Progenitor cell of endocrine pancreas (in vitro differentiated cells): ENCODE data around the gene DSTN. TPM values are rescaled to one million over a fixed set of nuclear protein-coding genes. Genes with fewer than 3 reads are reported as not detected.

Source experiments
- DNase-seq: peaks from one replicate; pipeline ENCODE4 v3.0.0; 2021; ENCODE audit warnings: low spot score; ENCODE audit not compliant: unreplicated experiment
- H3K27ac Mint-ChIP-seq: 2 replicates; pipeline ENCODE4 v1.8.0; 2021; ENCODE audit warnings: mild to moderate bottlenecking, moderate library complexity, mixed read lengths
- H3K27me3 Mint-ChIP-seq: 2 replicates; pipeline ENCODE4 v1.8.0; 2021; ENCODE audit warnings: mixed read lengths
- H3K36me3 Mint-ChIP-seq: 2 replicates; pipeline ENCODE4 v1.8.0; 2022; ENCODE audit warnings: mixed read lengths; ENCODE audit not compliant: insufficient read depth
- H3K4me1 Mint-ChIP-seq: 2 replicates; pipeline ENCODE4 v1.8.0; 2021; ENCODE audit warnings: low read depth, mixed read lengths
- H3K4me3 Mint-ChIP-seq: 2 replicates; pipeline ENCODE4 v1.8.0; 2021; ENCODE audit warnings: low read depth, mild to moderate bottlenecking, moderate library complexity, mixed read lengths
- H3K9me3 Mint-ChIP-seq: 2 replicates; pipeline ENCODE4 v1.8.0; 2021; ENCODE audit warnings: low read depth, mixed read lengths
- CTCF ChIP-seq: fragments of 200-600 bp; sonication (generic); IDR thresholded peaks from one replicate; pipeline ENCODE4 v1.5.0; 2021; ENCODE audit warnings: antibody characterized with exemption, mild to moderate bottlenecking; ENCODE audit not compliant: unreplicated experiment
- long read RNA-seq: library from polyadenylated mRNA; unstranded; transcript quantifications from one replicate; pipeline ENCODE4 v2.0.0, GENCODE V29; 2020
- total RNA-seq: library from RNA; stranded (reverse); gene quantifications from 2 replicates; pipeline ENCODE4 v1.2.1, GENCODE V29; 2021

DSTN gene
- 199 and 201 TPM in 2 replicates for total RNA-seq
- long read RNA-seq, transcript DSTN-201 (4 exons, 3,617 nt): major isoform, 899 of 951 reads
- long read RNA-seq, transcript DSTN-203 (5 exons, 1,853 nt): minor isoform, 9 of 951 reads
- long read RNA-seq, partial matches to known transcripts: 21 of 951 reads
- long read RNA-seq, other reads (novel, unspliced or antisense): 22 of 951 reads

DNA sequence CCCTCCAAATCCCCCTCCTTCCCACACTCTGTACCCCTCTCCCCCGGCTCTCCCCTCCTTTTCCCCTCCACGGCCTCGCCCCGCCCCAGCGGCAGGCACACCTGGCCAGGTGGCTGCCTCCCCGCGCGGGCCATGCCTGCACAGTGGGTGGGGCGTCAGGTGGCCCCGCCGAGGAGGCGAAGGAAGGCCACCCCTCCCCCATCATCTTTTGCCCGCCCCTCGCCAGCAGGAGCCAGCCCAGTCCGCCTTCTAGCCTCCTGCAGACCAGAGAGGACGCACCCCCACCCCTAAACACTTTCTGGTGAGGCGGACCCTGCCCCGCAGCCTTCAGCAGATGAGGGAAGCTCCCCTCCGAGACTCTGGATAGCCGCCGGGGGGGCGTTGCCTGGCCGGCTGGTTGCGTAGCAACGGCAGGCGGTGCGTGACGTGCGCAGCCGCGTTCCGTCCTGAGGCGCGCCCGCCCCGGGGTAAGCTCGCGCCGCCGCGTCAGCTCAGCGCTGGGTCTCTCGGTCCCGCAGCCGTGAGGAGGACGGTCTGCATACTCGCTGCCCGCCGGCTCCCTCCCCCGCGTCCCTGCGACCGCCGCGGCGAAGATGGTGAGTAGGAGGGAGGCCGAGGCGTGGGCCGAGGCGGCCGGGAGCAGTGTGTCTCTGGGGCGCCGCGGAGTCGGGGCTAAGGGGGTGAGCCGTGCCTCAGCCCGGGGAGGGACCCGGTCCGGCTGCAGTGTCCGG is at the start of gene DSTN:
DSTN (plus strand) TSS at position 460 of the 731 bp plus-strand sequence; CDS start at position 594, 134 bp downstream.
- DNase-seq: peak; percentile 90
- H3K36me3 Mint-ChIP-seq: no peaks in the 10 kb centered on the region
- H3K27me3 Mint-ChIP-seq: no peaks in the 10 kb centered on the region
- H3K4me1 Mint-ChIP-seq: peaks cover 41% of the 10 kb centered on the region
- peak within 1 kb of the TSS; percentile 88 for H3K4me3 Mint-ChIP-seq
- no peaks in the 10 kb centered on the region for H3K9me3 Mint-ChIP-seq
- H3K27ac Mint-ChIP-seq: peak within 1 kb of the TSS; percentile 99
- no peak for TF ChIP-seq CTCF

GRCh38 chr20:17520583-17520982 is 49.3 kb upstream of the DSTN start:
- no peak for DNase-seq
- H3K4me3 Mint-ChIP-seq: no peak overlapping the region
- H3K4me1 Mint-ChIP-seq: peaks cover 1% of the 10 kb centered on the region
- H3K9me3 Mint-ChIP-seq: no peaks in the 10 kb centered on the region
- H3K36me3 Mint-ChIP-seq: peaks cover under 1% of the 10 kb centered on the region
- H3K27ac Mint-ChIP-seq: peak overlapping the region; percentile 30
- H3K27me3 Mint-ChIP-seq: peaks cover 3% of the 10 kb centered on the region
- no peak for TF ChIP-seq CTCF

DNA sequence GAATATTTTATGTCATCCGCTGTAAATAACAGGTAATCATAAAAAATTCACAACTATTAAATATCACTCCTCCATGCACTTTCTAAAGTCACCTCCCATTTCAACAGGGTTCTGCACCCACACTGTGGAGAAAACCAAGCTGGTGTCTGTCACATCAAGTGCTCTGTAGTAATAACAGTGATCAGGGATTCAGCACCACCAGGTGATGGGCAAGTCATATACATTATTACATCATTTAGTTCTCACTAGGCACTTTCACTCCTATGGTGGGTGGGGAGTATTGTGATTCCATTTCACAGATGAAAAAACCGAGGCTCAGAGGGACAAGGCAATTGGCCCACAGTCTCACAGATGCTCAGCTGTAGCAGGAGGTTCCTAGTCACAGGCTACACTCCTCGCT is 47.3 kb upstream of the DSTN start:
- DNase-seq: no peak
- no peak overlapping the region for H3K4me3 Mint-ChIP-seq
- TF ChIP-seq CTCF: no peak
- peaks cover 3% of the 10 kb centered on the region for H3K27me3 Mint-ChIP-seq
- H3K9me3 Mint-ChIP-seq: no peaks in the 10 kb centered on the region
- H3K4me1 Mint-ChIP-seq: peaks cover 2% of the 10 kb centered on the region
- no peak overlapping the region for H3K27ac Mint-ChIP-seq
- H3K36me3 Mint-ChIP-seq: peaks cover 2% of the 10 kb centered on the region

DNA sequence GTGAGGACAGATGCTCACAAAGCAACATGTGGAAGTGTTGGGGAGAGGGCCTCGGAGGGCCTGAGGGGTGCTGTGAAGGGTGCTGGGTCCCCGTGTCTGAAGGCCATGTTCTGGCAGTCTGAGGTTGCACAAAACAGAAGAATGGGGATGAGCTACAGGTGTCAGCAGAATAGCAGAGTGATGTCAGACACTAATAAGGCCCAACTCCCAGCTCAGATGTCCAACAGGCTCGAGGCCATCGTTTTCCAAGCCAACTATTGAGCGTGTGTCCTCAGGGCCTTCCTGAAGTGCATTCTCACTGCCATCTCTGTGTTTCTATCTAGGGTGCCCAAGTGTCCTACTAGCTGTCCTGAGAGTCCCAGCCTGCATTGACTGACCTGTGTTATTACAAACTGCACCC is 46.5 kb upstream of the DSTN start:
- no peak overlapping the region for H3K4me3 Mint-ChIP-seq
- peaks cover 2% of the 10 kb centered on the region for H3K36me3 Mint-ChIP-seq
- H3K9me3 Mint-ChIP-seq: no peaks in the 10 kb centered on the region
- H3K4me1 Mint-ChIP-seq: peaks cover 2% of the 10 kb centered on the region
- no peak for TF ChIP-seq CTCF
- no peak overlapping the region for H3K27ac Mint-ChIP-seq
- H3K27me3 Mint-ChIP-seq: peaks cover 3% of the 10 kb centered on the region
- no peak for DNase-seq

- no peak overlapping the region for H3K4me3 Mint-ChIP-seq
- H3K36me3 Mint-ChIP-seq: peaks cover 2% of the 10 kb centered on the region
- H3K4me1 Mint-ChIP-seq: peaks cover 6% of the 10 kb centered on the region
- peaks cover 3% of the 10 kb centered on the region for H3K27me3 Mint-ChIP-seq
- H3K27ac Mint-ChIP-seq: no peak overlapping the region
- DNase-seq: no peak
- H3K9me3 Mint-ChIP-seq: no peaks in the 10 kb centered on the region
- no peak for TF ChIP-seq CTCF
These were observed 45.3 kb upstream of the DSTN start for GRCh38 chr20:17524560-17524959.
